H1 (cell line): ENCODE results near the gene LRPAP1. TPM values are rescaled to one million over a fixed set of nuclear protein-coding genes. Genes with fewer than 3 reads are reported as not detected.
A peak's percentile ranks its signal among the peaks of the same experiment; 100 is the strongest.

Source experiments
- CTCF ChIA-PET: fragments of 300-600 bp; sonication (Branson Sonifier 250); formaldehyde crosslinking; loops from one replicate; lab custom pipeline; 2021; ENCODE audit not compliant: partially characterized antibody; lab: Charles Lee
- POLR2A ChIA-PET: fragments of 300-600 bp; sonication (Branson Sonifier 250); formaldehyde crosslinking; loops from one replicate; lab custom pipeline; 2021; ENCODE audit warnings: inconsistent platforms; ENCODE audit not compliant: partially characterized antibody; lab: Charles Lee
- DNase-seq, 2 experiments: peaks; one replicate each; pipeline versions ENCODE4 v3.0.0 to v3.0.0-alpha.2; 2010 to 2022; ENCODE audit warnings: low spot score in 2 of 2, low read depth in 1 of 2, mixed read lengths in 1 of 2
- FAIRE-seq: peaks from 2 replicates; lab custom pipeline; 2011; peaks lifted over from hg19 to GRCh38; lab: Jason Lieb, UNC
- H2AFZ ChIP-seq: 2 replicates; pipeline ENCODE4 v1.8.1; 2012; ENCODE audit warnings: low read length, inconsistent platforms
- H2AK5ac ChIP-seq: 2 replicates; pipeline ENCODE4 v1.6.1; 2013; ENCODE audit warnings: low read depth, low read length
- H2BK120ac ChIP-seq: replicated peaks from 2 replicates; pipeline ENCODE3; 2013; ENCODE audit warnings: low read depth, low read length, inconsistent platforms
- H2BK12ac ChIP-seq: 2 replicates; pipeline ENCODE4 v1.6.1; 2013; ENCODE audit warnings: low read depth, low read length
- H2BK15ac ChIP-seq: 2 replicates; pipeline ENCODE4 v1.6.1; 2013; ENCODE audit warnings: low read length
- H2BK20ac ChIP-seq: 2 replicates; pipeline ENCODE4 v1.6.1; 2013; ENCODE audit warnings: low read length
- H2BK5ac ChIP-seq: 2 replicates; pipeline ENCODE4 v1.6.1; 2013; ENCODE audit warnings: low read depth, low read length
- H3K14ac ChIP-seq: 2 replicates; pipeline ENCODE4 v1.6.1; 2013; ENCODE audit warnings: inconsistent platforms; ENCODE audit not compliant: insufficient read length
- H3K18ac ChIP-seq: 2 replicates; pipeline ENCODE4 v1.6.1; 2013; ENCODE audit warnings: low read length; ENCODE audit errors: extremely low read depth
- H3K23ac ChIP-seq: 2 replicates; pipeline ENCODE4 v1.6.1; 2013; ENCODE audit warnings: inconsistent platforms; ENCODE audit not compliant: insufficient read length
- H3K23me2 ChIP-seq: 2 replicates; pipeline ENCODE4 v1.6.1; 2013; ENCODE audit warnings: low read depth, low read length
- H3K27ac ChIP-seq: 2 replicates; pipeline ENCODE4 v1.6.1; 2011; ENCODE audit warnings: low read depth, low read length, inconsistent platforms
- H3K27me3 ChIP-seq, 4 experiments: replicated peaks in 1 of 4; 1 replicate in 1 of 4; 2 replicates in 3 of 4; pipeline versions ENCODE4 v1.6.1 to v1.8.1; 2011 to 2013; ENCODE audit warnings: low read length in 3 of 4, mild to moderate bottlenecking in 3 of 4, inconsistent platforms in 2 of 4, mixed read lengths in 2 of 4, moderate library complexity in 1 of 4; ENCODE audit not compliant: control insufficient read depth in 3 of 4, insufficient read depth in 3 of 4; ENCODE audit errors: extremely low read depth in 1 of 4
- H3K36me3 ChIP-seq, 4 experiments: 2 replicates each; pipeline versions ENCODE4 v1.6.1 to v1.8.1; 2011 to 2013; ENCODE audit warnings: mild to moderate bottlenecking in 4 of 4, low read length in 3 of 4, moderate library complexity in 2 of 4, control low read depth in 1 of 4, inconsistent platforms in 1 of 4; ENCODE audit not compliant: insufficient read depth in 4 of 4, control insufficient read depth in 2 of 4
- H3K4ac ChIP-seq: replicated peaks from 2 replicates; pipeline ENCODE3; 2013; ENCODE audit warnings: low read length, low read depth, mixed read lengths, inconsistent platforms; ENCODE audit not compliant: insufficient read length
- H3K4me1 ChIP-seq, 4 experiments: replicated peaks in 1 of 4; 1 replicate in 1 of 4; 2 replicates in 3 of 4; pipeline versions ENCODE4 v1.6.1 to v1.8.1; 2011 to 2013; ENCODE audit warnings: low read length in 3 of 4, inconsistent platforms in 2 of 4, mixed read lengths in 1 of 4; ENCODE audit not compliant: insufficient read depth in 4 of 4, control insufficient read depth in 3 of 4
- H3K4me2 ChIP-seq, 2 experiments: 2 replicates each; pipeline versions ENCODE4 v1.6.1 to v1.8.1; 2011 to 2013; ENCODE audit warnings: low read depth in 2 of 2, low read length in 2 of 2, control low read depth in 1 of 2, inconsistent platforms in 1 of 2, mild to moderate bottlenecking in 1 of 2; ENCODE audit not compliant: insufficient read depth in 1 of 2
- H3K4me3 ChIP-seq, 4 experiments: fragments of 200-600, 300-600 bp in 1 of 4; sonication (generic), shearing (Covaris generic), sonication (Bioruptor Twin) in 1 of 4; 2 replicates each; pipeline versions ENCODE4 v1.5.1 to v1.8.1; 2011 to 2016; ENCODE audit warnings: low read length in 4 of 4, low read depth in 3 of 4, control low read depth in 2 of 4, inconsistent platforms in 2 of 4, mild to moderate bottlenecking in 2 of 4, mixed read lengths in 1 of 4, moderate library complexity in 1 of 4; ENCODE audit not compliant: insufficient read depth in 2 of 4; ENCODE audit errors: extremely low read depth in 1 of 4
- H3K56ac ChIP-seq: replicated peaks from 2 replicates; pipeline ENCODE3; 2013; ENCODE audit warnings: low read depth, mild to moderate bottlenecking, mixed read lengths, low read length, inconsistent platforms; ENCODE audit not compliant: insufficient read length
- H3K79me1 ChIP-seq: 2 replicates; pipeline ENCODE4 v1.6.1; 2013; ENCODE audit warnings: low read depth, low read length, control low read depth
- H3K79me2 ChIP-seq, 2 experiments: 2 replicates each; pipeline versions ENCODE4 v1.6.1 to v1.8.1; 2012 to 2013; ENCODE audit warnings: low read length in 2 of 2, mild to moderate bottlenecking in 2 of 2, inconsistent platforms in 1 of 2; ENCODE audit not compliant: insufficient read depth in 2 of 2, control insufficient read depth in 1 of 2
- H3K9ac ChIP-seq, 4 experiments: replicated peaks in 1 of 4; 1 replicate in 1 of 4; 2 replicates in 3 of 4; pipeline versions ENCODE4 v1.6.1 to v1.8.1; 2011 to 2013; ENCODE audit warnings: low read depth in 3 of 4, low read length in 3 of 4, control low read depth in 2 of 4, mild to moderate bottlenecking in 2 of 4, moderate library complexity in 2 of 4, inconsistent platforms in 1 of 4; ENCODE audit errors: extremely low read depth in 1 of 4
- H3K9me3 ChIP-seq, 2 experiments: 2 replicates each; pipeline versions ENCODE4 v1.6.1 to v1.8.1; 2012 to 2013; ENCODE audit warnings: mild to moderate bottlenecking in 2 of 2, moderate library complexity in 2 of 2, control low read depth in 1 of 2, inconsistent platforms in 1 of 2, low read depth in 1 of 2, low read length in 1 of 2, mixed read lengths in 1 of 2; ENCODE audit not compliant: insufficient read depth in 2 of 2
- H4K20me1 ChIP-seq, 2 experiments: replicated peaks in 1 of 2; 2 replicates each; pipeline versions ENCODE3 to v1.8.1; 2011 to 2013; ENCODE audit warnings: inconsistent platforms in 2 of 2, low read length in 2 of 2, mild to moderate bottlenecking in 1 of 2; ENCODE audit not compliant: insufficient read depth in 2 of 2, control insufficient read depth in 1 of 2
- H4K5ac ChIP-seq: 2 replicates; pipeline ENCODE4 v1.6.1; 2013; ENCODE audit warnings: low read length, low read depth, mixed read lengths, inconsistent platforms; ENCODE audit not compliant: insufficient read length
- H4K8ac ChIP-seq: 2 replicates; pipeline ENCODE4 v1.8.0; 2013; ENCODE audit warnings: mild to moderate bottlenecking, moderate library complexity, low read length, inconsistent platforms; ENCODE audit not compliant: insufficient read depth; ENCODE audit errors: extremely low read depth
- H4K91ac ChIP-seq: replicated peaks from 2 replicates; pipeline ENCODE3; 2013; ENCODE audit warnings: low read length, mixed read lengths, inconsistent platforms; ENCODE audit not compliant: insufficient read length
- BACH1 ChIP-seq: IDR thresholded peaks from 2 replicates; pipeline ENCODE4 v1.6.1; 2012; ENCODE audit warnings: low read length, improper control_type of control experiment
- BCL11A ChIP-seq, 2 experiments: IDR thresholded peaks; one replicate each; pipeline ENCODE4 v1.6.1; 2011; ENCODE audit warnings: low read depth in 2 of 2, low read length in 2 of 2, mild to moderate bottlenecking in 2 of 2
- BRCA1 ChIP-seq: IDR thresholded peaks from 2 replicates; pipeline ENCODE4 v1.6.1; 2012; ENCODE audit warnings: low read depth, low read length, improper control_type of control experiment
- CBX5 ChIP-seq: fragments of 300-800, 300-1000 bp; sonication (generic); IDR thresholded peaks from 2 replicates; pipeline ENCODE4 v1.7.1; 2016; ENCODE audit warnings: antibody characterized with exemption, low read length, low read depth
- CBX8 ChIP-seq: fragments of 300-800, 300-1000 bp; sonication (generic); IDR thresholded peaks from 2 replicates; pipeline ENCODE4 v1.7.1; 2016; ENCODE audit warnings: low read depth, low read length, borderline replicate concordance
- CEBPB ChIP-seq: IDR thresholded peaks from 2 replicates; pipeline ENCODE4 v1.6.1; 2012; ENCODE audit warnings: low read depth, low read length
- CREB1 ChIP-seq: IDR thresholded peaks from 2 replicates; pipeline ENCODE4 v1.6.1; 2012; ENCODE audit warnings: inconsistent platforms
- JUND ChIP-seq: IDR thresholded peaks from 2 replicates; pipeline ENCODE4 v1.6.1; 2011; ENCODE audit warnings: mild to moderate bottlenecking, improper control_type of control experiment, low read length
- NANOG ChIP-seq: IDR thresholded peaks from 2 replicates; pipeline ENCODE4 v1.6.1; 2011; ENCODE audit warnings: low read length, low read depth, mild to moderate bottlenecking, inconsistent platforms; ENCODE audit not compliant: insufficient read depth, poor library complexity, severe bottlenecking
- POLR2AphosphoS5 ChIP-seq: IDR thresholded peaks from 2 replicates; pipeline ENCODE4 v1.6.1; 2011; ENCODE audit warnings: low read depth, low read length
- POU5F1 ChIP-seq: IDR thresholded peaks from 2 replicates; pipeline ENCODE4 v1.6.1; 2011; ENCODE audit warnings: low read depth, mild to moderate bottlenecking, low read length, moderate library complexity
- RXRA ChIP-seq: IDR thresholded peaks from 2 replicates; pipeline ENCODE4 v1.6.1; 2011; ENCODE audit warnings: low read depth, mild to moderate bottlenecking, low read length, moderate library complexity; ENCODE audit not compliant: insufficient read depth
- SIRT6 ChIP-seq: IDR thresholded peaks from one replicate; pipeline ENCODE4 v1.7.1; 2012; ENCODE audit warnings: low read length, inconsistent platforms
- SP4 ChIP-seq: IDR thresholded peaks from 2 replicates; pipeline ENCODE4 v1.6.1; 2012; ENCODE audit warnings: low read length, inconsistent platforms
- SRF ChIP-seq: IDR thresholded peaks from 2 replicates; pipeline ENCODE4 v1.6.1; 2011; ENCODE audit warnings: mild to moderate bottlenecking, low read depth, low read length, moderate library complexity
- WGBS, 2 experiments: shearing (Covaris generic) in 1 of 2; methylation state at CpG; one replicate each; pipeline versions ENCODE4 v1.1.6 to v1.1.7; 2013 to 2015; ENCODE audit warnings: low lambda C conversion rate in 2 of 2, mixed read lengths in 2 of 2, inconsistent platforms in 1 of 2, low coverage in 1 of 2, missing lambda C conversion rate in 1 of 2; ENCODE audit not compliant: insufficient replicate concordance in 2 of 2, insufficient coverage in 1 of 2, insufficient read length in 1 of 2; ENCODE audit errors: extremely low coverage in 1 of 2, missing lambda C conversion rate in 1 of 2; 5-methylcytosine and 5-hydroxymethylcytosine counted together
- polyA plus RNA-seq, 7 experiments: library from polyadenylated mRNA; depleted of rRNA in 3 of 7; stranded (reverse) in 5 of 7; unstranded in 2 of 7; fragments of >200 nt in 5 of 7; fragments of 200-250 nt in 2 of 7; gene quantifications; 1 replicate in 5 of 7; 2 replicates in 1 of 7; 4 replicates in 1 of 7; pipeline versions ENCODE4 v1.2.1 to v1.2.3, GENCODE V29; 2011 to 2013; ENCODE audit warnings: missing spikeins in 2 of 7, mixed read lengths in 2 of 7
- total RNA-seq: library from RNA; stranded (reverse); fragmentation: NEBNext Ultra II Directional; extraction: Animal tissue kit (Norgen Biotek cat#: 25700); gene quantifications from 2 replicates; pipeline ENCODE4 v1.2.1, GENCODE V29; 2021

The LRPAP1 gene
- total and polyA plus RNA-seq, 2 of the 8 experiments (the other 6 are each of a cell fraction or from before 2014, with no cell fraction given): 31.1 to 101 TPM

DNA sequence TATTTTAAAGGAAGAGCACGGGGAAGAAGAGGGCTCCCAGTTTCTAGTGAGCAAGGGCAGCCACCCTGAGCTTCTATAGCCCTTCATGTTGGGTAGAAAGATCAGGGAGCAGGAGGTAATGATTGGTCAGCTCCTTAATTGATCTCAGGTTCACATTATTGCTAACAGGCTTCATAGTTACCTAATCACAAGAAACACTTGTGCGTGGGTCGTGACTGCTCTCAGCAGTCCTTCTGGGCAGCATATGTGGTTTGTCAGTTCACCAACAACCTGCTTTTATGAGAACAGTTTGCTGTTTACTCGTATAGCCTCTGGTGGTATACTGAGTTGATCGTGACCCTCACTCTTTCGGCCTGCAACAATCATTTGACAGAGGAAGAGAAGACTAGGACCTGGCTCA is 73.9 kb downstream of the LRPAP1 start:
- no peak overlapping the region for H2AFZ ChIP-seq
- no peak overlapping the region for H2BK20ac ChIP-seq
- no peaks in the 10 kb centered on the region for H3K79me1 ChIP-seq
- H3K27me3 ChIP-seq: peaks cover 6 to 39% (median 20%) of the 10 kb centered on the region in 4 experiments
- H3K4ac ChIP-seq: no peak overlapping the region
- no peak overlapping the region for H2BK15ac ChIP-seq
- H4K8ac ChIP-seq: no peak overlapping the region
- no peak overlapping the region for H4K91ac ChIP-seq
- no peaks in the 10 kb centered on the region; the same call in 1 of the 2 replicates for H3K23me2 ChIP-seq
- no peaks in the 10 kb centered on the region for H3K79me2 ChIP-seq
- peak overlapping the region; percentile 77 for H3K14ac ChIP-seq
- TF ChIP-seq SP4 (no peak), BCL11A (IDR thresholded peaks at IDR 0.05; ENCODE audit: low read depth in 2 of 2, low read length in 2 of 2) (no peak), NANOG (no peak), CEBPB (no peak), CREB1 (no peak), POU5F1 (no peak), RXRA (no peak), JUND (no peak), SRF (no peak), POLR2AphosphoS5 (no peak), BRCA1 (no peak), CBX8 (no peak), BACH1 (no peak), SIRT6 (no peak), CBX5 (no peak)
- no peak overlapping the region for H2BK12ac ChIP-seq
- no peak overlapping the region for H3K4me2 ChIP-seq
- peaks cover 0 to 2% of the 10 kb centered on the region in 2 experiments for H4K20me1 ChIP-seq
- H3K27ac ChIP-seq: no peak overlapping the region
- peaks cover 0 to 6% (median 0%) of the 10 kb centered on the region in 4 experiments; a peak in 1 of 7 replicates for H3K4me1 ChIP-seq
- H3K23ac ChIP-seq: no peak overlapping the region
- no peak overlapping the region for H2BK5ac ChIP-seq
- no peak overlapping the region for H4K5ac ChIP-seq
- H3K9ac ChIP-seq: no peak overlapping the region
- H3K36me3 ChIP-seq: no peaks in the 10 kb centered on the region
- WGBS, 2 experiments: 80% methylated on average over 6 of the region's 6 CpGs; no CpG with 5 or more reads in 1 of the 2 experiments
- no peak overlapping the region for H2BK120ac ChIP-seq
- FAIRE-seq: no peak
- no peak overlapping the region for H3K56ac ChIP-seq
- no peak overlapping the region for H3K4me3 ChIP-seq
- H3K9me3 ChIP-seq: no peaks in the 10 kb centered on the region
- ChIA-PET POLR2A (no interaction called here), CTCF (interaction anchor here (0.9 to 1.5 kb wide), 3 partner anchors 11 to 23 kb away, joined by 3 to 5 read pairs (median 4); partner anchors contain the start of gene HGFAC)
- no peak for DNase-seq
- H2AK5ac ChIP-seq: no peak overlapping the region
- no peak overlapping the region for H3K18ac ChIP-seq
